Mucosa of stomach (tissue), 1 donor: ENCODE measurements around the gene WNT4.

Experiments used
- H3K27me3 ChIP-seq: one replicate; pipeline ENCODE4 v1.7.0; 2013; ENCODE audit warnings: mild to moderate bottlenecking, low read length; ENCODE audit not compliant: control insufficient read depth, insufficient read depth
- H3K36me3 ChIP-seq: one replicate; pipeline ENCODE4 v1.7.0; 2013; ENCODE audit warnings: low read length; ENCODE audit not compliant: control insufficient read depth, insufficient read depth
- H3K4me1 ChIP-seq: one replicate; pipeline ENCODE4 v1.7.0; 2013; ENCODE audit warnings: mild to moderate bottlenecking, low read length; ENCODE audit not compliant: control insufficient read depth, insufficient read depth
- H3K4me3 ChIP-seq: one replicate; pipeline ENCODE4 v1.7.0; 2013; ENCODE audit warnings: low read length
- H3K9ac ChIP-seq: one replicate; pipeline ENCODE4 v1.7.0; 2013; ENCODE audit warnings: mild to moderate bottlenecking, low read length, moderate library complexity
- H3K9me3 ChIP-seq: one replicate; pipeline ENCODE4 v1.7.0; 2013; ENCODE audit warnings: mild to moderate bottlenecking, low read length, moderate library complexity; ENCODE audit not compliant: control insufficient read depth
- donor health status: Pancreatic carcinoma.

The WNT4 gene

DNA sequence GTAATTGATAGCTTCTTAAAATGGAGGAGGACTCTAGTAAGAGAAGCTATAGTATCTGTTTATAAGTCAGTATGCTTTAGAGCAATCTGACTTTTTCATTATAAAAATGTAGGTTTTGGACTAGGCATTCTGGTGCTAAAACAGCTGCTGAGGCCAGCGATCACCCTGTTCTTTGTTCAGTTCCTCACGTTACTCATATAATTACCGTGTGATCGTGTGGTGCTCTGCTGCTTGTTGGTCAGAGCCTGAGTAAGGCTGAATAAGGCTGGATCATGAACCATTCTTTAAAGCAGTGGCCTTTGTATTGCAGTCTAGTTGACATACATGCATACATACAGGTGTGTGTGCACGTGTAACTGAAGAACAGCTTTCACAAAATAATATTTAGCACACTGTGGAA lies 65.2 kb downstream of the WNT4 start:
- Histone ChIP-seq H3K9me3 (no peaks in the 10 kb centered on the region), H3K36me3 (no peaks in the 10 kb centered on the region), H3K9ac (no peak overlapping the region), H3K27me3 (no peaks in the 10 kb centered on the region), H3K4me1 (peaks cover 30% of the 10 kb centered on the region), H3K4me3 (no peak overlapping the region)

DNA sequence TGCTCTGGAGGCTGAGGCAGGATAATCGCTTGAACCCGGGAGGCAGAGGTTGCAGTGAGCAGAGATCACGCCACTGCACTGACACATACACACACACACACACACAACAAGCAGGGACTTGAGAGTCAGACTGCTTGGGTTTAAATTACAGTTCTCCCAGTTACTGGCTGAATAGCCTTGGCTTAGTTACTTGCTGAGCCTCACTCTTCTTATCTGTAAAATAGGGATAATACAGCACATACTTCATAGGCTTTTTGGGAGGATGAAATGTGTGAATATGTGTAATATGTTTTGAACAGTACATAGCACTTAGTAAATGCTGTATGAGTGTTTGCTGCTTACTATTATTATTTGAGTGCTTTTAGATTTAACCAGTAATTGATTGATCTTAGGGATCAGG lies 66.6 kb downstream of the WNT4 start:
- peaks cover 30% of the 10 kb centered on the region for H3K4me1 ChIP-seq
- H3K36me3 ChIP-seq, result no peaks in the 10 kb centered on the region
- no peaks in the 10 kb centered on the region for H3K27me3 ChIP-seq

GRCh38 chr1:22075718-22076117 lies 67.2 kb downstream of the WNT4 start:
- H3K36me3 ChIP-seq, result no peaks in the 10 kb centered on the region
- no peak overlapping the region for H3K4me3 ChIP-seq
- no peak overlapping the region for H3K9ac ChIP-seq
- peaks cover 30% of the 10 kb centered on the region for H3K4me1 ChIP-seq
- no peaks in the 10 kb centered on the region for H3K27me3 ChIP-seq
- H3K9me3 ChIP-seq, result no peaks in the 10 kb centered on the region

More for the DNA sequence above, 66.6 kb downstream of the WNT4 start:
- Histone ChIP-seq H3K4me3 (no peak overlapping the region), H3K9me3 (no peaks in the 10 kb centered on the region), H3K9ac (no peak overlapping the region)

- Histone ChIP-seq H3K9me3 (no peaks in the 10 kb centered on the region), H3K27me3 (no peaks in the 10 kb centered on the region), H3K36me3 (no peaks in the 10 kb centered on the region), H3K4me1 (peaks cover 33% of the 10 kb centered on the region), H3K9ac (no peak overlapping the region), H3K4me3 (no peak overlapping the region)
These were observed 68.1 kb downstream of the WNT4 start for GRCh38 chr1:22074803-22075202.

- no peaks in the 10 kb centered on the region for H3K27me3 ChIP-seq
- H3K9me3 ChIP-seq, result no peaks in the 10 kb centered on the region
- no peaks in the 10 kb centered on the region for H3K36me3 ChIP-seq
- H3K9ac ChIP-seq, result no peak overlapping the region
- H3K4me3 ChIP-seq, result no peak overlapping the region
- H3K4me1 ChIP-seq, result peaks cover 39% of the 10 kb centered on the region
These were observed 71.4 kb downstream of the WNT4 start for GRCh38 chr1:22071511-22071910.
